H1 (cell line): ENCODE results near the gene NAGLU. TPM values are rescaled to one million over a fixed set of nuclear protein-coding genes. Genes with fewer than 3 reads are reported as not detected.

Experiments used
- CTCF ChIA-PET: fragments of 300-600 bp; sonication (Branson Sonifier 250); formaldehyde crosslinking; loops from one replicate; lab custom pipeline; 2021; ENCODE audit not compliant: partially characterized antibody; lab: Charles Lee
- POLR2A ChIA-PET: fragments of 300-600 bp; sonication (Branson Sonifier 250); formaldehyde crosslinking; loops from one replicate; lab custom pipeline; 2021; ENCODE audit warnings: inconsistent platforms; ENCODE audit not compliant: partially characterized antibody; lab: Charles Lee
- DNase-seq, 2 experiments: peaks; one replicate each; pipeline versions ENCODE4 v3.0.0 to v3.0.0-alpha.2; 2010 to 2022; ENCODE audit warnings: low spot score in 2 of 2, low read depth in 1 of 2, mixed read lengths in 1 of 2
- FAIRE-seq: peaks from 2 replicates; lab custom pipeline; 2011; peaks lifted over from hg19 to GRCh38; lab: Jason Lieb, UNC
- H2AFZ ChIP-seq: 2 replicates; pipeline ENCODE4 v1.8.1; 2012; ENCODE audit warnings: low read length, inconsistent platforms
- H2AK5ac ChIP-seq: 2 replicates; pipeline ENCODE4 v1.6.1; 2013; ENCODE audit warnings: low read depth, low read length
- H2BK120ac ChIP-seq: replicated peaks from 2 replicates; pipeline ENCODE3; 2013; ENCODE audit warnings: low read depth, low read length, inconsistent platforms
- H2BK12ac ChIP-seq: 2 replicates; pipeline ENCODE4 v1.6.1; 2013; ENCODE audit warnings: low read depth, low read length
- H2BK15ac ChIP-seq: 2 replicates; pipeline ENCODE4 v1.6.1; 2013; ENCODE audit warnings: low read length
- H2BK20ac ChIP-seq: 2 replicates; pipeline ENCODE4 v1.6.1; 2013; ENCODE audit warnings: low read length
- H2BK5ac ChIP-seq: 2 replicates; pipeline ENCODE4 v1.6.1; 2013; ENCODE audit warnings: low read depth, low read length
- H3K14ac ChIP-seq: 2 replicates; pipeline ENCODE4 v1.6.1; 2013; ENCODE audit warnings: inconsistent platforms; ENCODE audit not compliant: insufficient read length
- H3K18ac ChIP-seq: 2 replicates; pipeline ENCODE4 v1.6.1; 2013; ENCODE audit warnings: low read length; ENCODE audit errors: extremely low read depth
- H3K23ac ChIP-seq: 2 replicates; pipeline ENCODE4 v1.6.1; 2013; ENCODE audit warnings: inconsistent platforms; ENCODE audit not compliant: insufficient read length
- H3K23me2 ChIP-seq: 2 replicates; pipeline ENCODE4 v1.6.1; 2013; ENCODE audit warnings: low read depth, low read length
- H3K27ac ChIP-seq: 2 replicates; pipeline ENCODE4 v1.6.1; 2011; ENCODE audit warnings: low read depth, low read length, inconsistent platforms
- H3K27me3 ChIP-seq, 4 experiments: replicated peaks in 1 of 4; 1 replicate in 1 of 4; 2 replicates in 3 of 4; pipeline versions ENCODE4 v1.6.1 to v1.8.1; 2011 to 2013; ENCODE audit warnings: low read length in 3 of 4, mild to moderate bottlenecking in 3 of 4, inconsistent platforms in 2 of 4, mixed read lengths in 2 of 4, moderate library complexity in 1 of 4; ENCODE audit not compliant: control insufficient read depth in 3 of 4, insufficient read depth in 3 of 4; ENCODE audit errors: extremely low read depth in 1 of 4
- H3K36me3 ChIP-seq, 4 experiments: 2 replicates each; pipeline versions ENCODE4 v1.6.1 to v1.8.1; 2011 to 2013; ENCODE audit warnings: mild to moderate bottlenecking in 4 of 4, low read length in 3 of 4, moderate library complexity in 2 of 4, control low read depth in 1 of 4, inconsistent platforms in 1 of 4; ENCODE audit not compliant: insufficient read depth in 4 of 4, control insufficient read depth in 2 of 4
- H3K4ac ChIP-seq: replicated peaks from 2 replicates; pipeline ENCODE3; 2013; ENCODE audit warnings: low read length, low read depth, mixed read lengths, inconsistent platforms; ENCODE audit not compliant: insufficient read length
- H3K4me1 ChIP-seq, 4 experiments: replicated peaks in 1 of 4; 1 replicate in 1 of 4; 2 replicates in 3 of 4; pipeline versions ENCODE4 v1.6.1 to v1.8.1; 2011 to 2013; ENCODE audit warnings: low read length in 3 of 4, inconsistent platforms in 2 of 4, mixed read lengths in 1 of 4; ENCODE audit not compliant: insufficient read depth in 4 of 4, control insufficient read depth in 3 of 4
- H3K4me2 ChIP-seq, 2 experiments: 2 replicates each; pipeline versions ENCODE4 v1.6.1 to v1.8.1; 2011 to 2013; ENCODE audit warnings: low read depth in 2 of 2, low read length in 2 of 2, control low read depth in 1 of 2, inconsistent platforms in 1 of 2, mild to moderate bottlenecking in 1 of 2; ENCODE audit not compliant: insufficient read depth in 1 of 2
- H3K4me3 ChIP-seq, 4 experiments: fragments of 200-600, 300-600 bp in 1 of 4; sonication (generic), shearing (Covaris generic), sonication (Bioruptor Twin) in 1 of 4; 2 replicates each; pipeline versions ENCODE4 v1.5.1 to v1.8.1; 2011 to 2016; ENCODE audit warnings: low read length in 4 of 4, low read depth in 3 of 4, control low read depth in 2 of 4, inconsistent platforms in 2 of 4, mild to moderate bottlenecking in 2 of 4, mixed read lengths in 1 of 4, moderate library complexity in 1 of 4; ENCODE audit not compliant: insufficient read depth in 2 of 4; ENCODE audit errors: extremely low read depth in 1 of 4
- H3K56ac ChIP-seq: replicated peaks from 2 replicates; pipeline ENCODE3; 2013; ENCODE audit warnings: low read depth, mild to moderate bottlenecking, mixed read lengths, low read length, inconsistent platforms; ENCODE audit not compliant: insufficient read length
- H3K79me1 ChIP-seq: 2 replicates; pipeline ENCODE4 v1.6.1; 2013; ENCODE audit warnings: low read depth, low read length, control low read depth
- H3K79me2 ChIP-seq, 2 experiments: 2 replicates each; pipeline versions ENCODE4 v1.6.1 to v1.8.1; 2012 to 2013; ENCODE audit warnings: low read length in 2 of 2, mild to moderate bottlenecking in 2 of 2, inconsistent platforms in 1 of 2; ENCODE audit not compliant: insufficient read depth in 2 of 2, control insufficient read depth in 1 of 2
- H3K9ac ChIP-seq, 4 experiments: replicated peaks in 1 of 4; 1 replicate in 1 of 4; 2 replicates in 3 of 4; pipeline versions ENCODE4 v1.6.1 to v1.8.1; 2011 to 2013; ENCODE audit warnings: low read depth in 3 of 4, low read length in 3 of 4, control low read depth in 2 of 4, mild to moderate bottlenecking in 2 of 4, moderate library complexity in 2 of 4, inconsistent platforms in 1 of 4; ENCODE audit errors: extremely low read depth in 1 of 4
- H3K9me3 ChIP-seq, 2 experiments: 2 replicates each; pipeline versions ENCODE4 v1.6.1 to v1.8.1; 2012 to 2013; ENCODE audit warnings: mild to moderate bottlenecking in 2 of 2, moderate library complexity in 2 of 2, control low read depth in 1 of 2, inconsistent platforms in 1 of 2, low read depth in 1 of 2, low read length in 1 of 2, mixed read lengths in 1 of 2; ENCODE audit not compliant: insufficient read depth in 2 of 2
- H4K20me1 ChIP-seq, 2 experiments: replicated peaks in 1 of 2; 2 replicates each; pipeline versions ENCODE3 to v1.8.1; 2011 to 2013; ENCODE audit warnings: inconsistent platforms in 2 of 2, low read length in 2 of 2, mild to moderate bottlenecking in 1 of 2; ENCODE audit not compliant: insufficient read depth in 2 of 2, control insufficient read depth in 1 of 2
- H4K5ac ChIP-seq: 2 replicates; pipeline ENCODE4 v1.6.1; 2013; ENCODE audit warnings: low read length, low read depth, mixed read lengths, inconsistent platforms; ENCODE audit not compliant: insufficient read length
- H4K8ac ChIP-seq: 2 replicates; pipeline ENCODE4 v1.8.0; 2013; ENCODE audit warnings: mild to moderate bottlenecking, moderate library complexity, low read length, inconsistent platforms; ENCODE audit not compliant: insufficient read depth; ENCODE audit errors: extremely low read depth
- H4K91ac ChIP-seq: replicated peaks from 2 replicates; pipeline ENCODE3; 2013; ENCODE audit warnings: low read length, mixed read lengths, inconsistent platforms; ENCODE audit not compliant: insufficient read length
- CEBPB ChIP-seq: IDR thresholded peaks from 2 replicates; pipeline ENCODE4 v1.6.1; 2012; ENCODE audit warnings: low read depth, low read length
- CHD2 ChIP-seq: IDR thresholded peaks from 2 replicates; pipeline ENCODE4 v1.6.1; 2012; ENCODE audit warnings: low read length, improper control_type of control experiment
- CREB1 ChIP-seq: IDR thresholded peaks from 2 replicates; pipeline ENCODE4 v1.6.1; 2012; ENCODE audit warnings: inconsistent platforms
- HDAC6 ChIP-seq: IDR thresholded peaks from one replicate; pipeline ENCODE4 v1.7.1; 2012; ENCODE audit warnings: low read depth, mild to moderate bottlenecking, inconsistent platforms, low read length, moderate library complexity
- KDM4A ChIP-seq: IDR thresholded peaks from one replicate; pipeline ENCODE4 v1.7.1; 2012; ENCODE audit warnings: low read depth, mild to moderate bottlenecking, moderate library complexity, low read length, inconsistent platforms; ENCODE audit not compliant: severe bottlenecking
- KDM5A ChIP-seq: fragments of 200-600 bp; IDR thresholded peaks from 2 replicates; pipeline ENCODE4 v1.7.1; 2012; ENCODE audit warnings: mild to moderate bottlenecking, low read length, inconsistent platforms, mixed read lengths
- NANOG ChIP-seq: IDR thresholded peaks from 2 replicates; pipeline ENCODE4 v1.6.1; 2011; ENCODE audit warnings: low read length, low read depth, mild to moderate bottlenecking, inconsistent platforms; ENCODE audit not compliant: insufficient read depth, poor library complexity, severe bottlenecking
- POLR2AphosphoS5 ChIP-seq: IDR thresholded peaks from 2 replicates; pipeline ENCODE4 v1.6.1; 2011; ENCODE audit warnings: low read depth, low read length
- SP2 ChIP-seq: IDR thresholded peaks from 2 replicates; pipeline ENCODE4 v1.6.1; 2012; ENCODE audit warnings: mild to moderate bottlenecking, low read length, inconsistent platforms
- SP4 ChIP-seq: IDR thresholded peaks from 2 replicates; pipeline ENCODE4 v1.6.1; 2012; ENCODE audit warnings: low read length, inconsistent platforms
- SRF ChIP-seq: IDR thresholded peaks from 2 replicates; pipeline ENCODE4 v1.6.1; 2011; ENCODE audit warnings: mild to moderate bottlenecking, low read depth, low read length, moderate library complexity
- WGBS, 2 experiments: shearing (Covaris generic) in 1 of 2; methylation state at CpG; one replicate each; pipeline versions ENCODE4 v1.1.6 to v1.1.7; 2013 to 2015; ENCODE audit warnings: low lambda C conversion rate in 2 of 2, mixed read lengths in 2 of 2, inconsistent platforms in 1 of 2, low coverage in 1 of 2, missing lambda C conversion rate in 1 of 2; ENCODE audit not compliant: insufficient replicate concordance in 2 of 2, insufficient coverage in 1 of 2, insufficient read length in 1 of 2; ENCODE audit errors: extremely low coverage in 1 of 2, missing lambda C conversion rate in 1 of 2; 5-methylcytosine and 5-hydroxymethylcytosine counted together
- polyA plus RNA-seq, 7 experiments: library from polyadenylated mRNA; depleted of rRNA in 3 of 7; stranded (reverse) in 5 of 7; unstranded in 2 of 7; fragments of >200 nt in 5 of 7; fragments of 200-250 nt in 2 of 7; gene quantifications; 1 replicate in 5 of 7; 2 replicates in 1 of 7; 4 replicates in 1 of 7; pipeline versions ENCODE4 v1.2.1 to v1.2.3, GENCODE V29; 2011 to 2013; ENCODE audit warnings: missing spikeins in 2 of 7, mixed read lengths in 2 of 7
- total RNA-seq: library from RNA; stranded (reverse); fragmentation: NEBNext Ultra II Directional; extraction: Animal tissue kit (Norgen Biotek cat#: 25700); gene quantifications from 2 replicates; pipeline ENCODE4 v1.2.1, GENCODE V29; 2021

The NAGLU gene
- total and polyA plus RNA-seq, 2 of the 8 experiments (the other 6 are each of a cell fraction or from before 2014, with no cell fraction given), result 21.3 to 21.6 TPM

- no peak overlapping the region for H3K4ac ChIP-seq
- no peak overlapping the region for H2AK5ac ChIP-seq
- 0 out of 2 replicates have a peak overlapping the region, but pooled peaks have one; percentile 5 for H2BK15ac ChIP-seq
- H4K20me1 ChIP-seq, result peaks cover 0 to 1% of the 10 kb centered on the region in 2 experiments
- H3K4me2 ChIP-seq, result no peak overlapping the region
- no peak for FAIRE-seq
- TF ChIP-seq CREB1, result no peak
- no peak for TF ChIP-seq NANOG
- TF ChIP-seq KDM5A, result no peak
- no peak for TF ChIP-seq SP4
- TF ChIP-seq SP2, result no peak
- no peak for TF ChIP-seq CEBPB
- TF ChIP-seq HDAC6, result no peak
- TF ChIP-seq POLR2AphosphoS5, result no peak
- no peak for TF ChIP-seq CHD2
- no peak for TF ChIP-seq SRF
- no peak for TF ChIP-seq KDM4A
- no peak overlapping the region for H3K14ac ChIP-seq
- no peak overlapping the region for H3K4me3 ChIP-seq
- no peaks in the 10 kb centered on the region; a peak in 1 of 7 replicates for H3K27me3 ChIP-seq
- no peak overlapping the region for H4K91ac ChIP-seq
- H3K4me1 ChIP-seq, result peaks cover 0 to 14% (median 7%) of the 10 kb centered on the region in 4 experiments; a peak in 6 of 7 replicates
- peaks cover 7% of the 10 kb centered on the region for H3K23me2 ChIP-seq
- H3K27ac ChIP-seq, result no peak overlapping the region
- ChIA-PET CTCF (interaction anchor here (1.2 kb wide), 1 partner anchor 15 kb away, joined by 3 read pairs; no protein-coding TSS in a partner anchor), POLR2A (no interaction called here)
- no peak overlapping the region for H3K23ac ChIP-seq
- DNase-seq, result no peak
- H4K5ac ChIP-seq, result no peak overlapping the region
- no peak overlapping the region for H3K56ac ChIP-seq
- H4K8ac ChIP-seq, result no peak overlapping the region
- no peak overlapping the region for H2AFZ ChIP-seq
- no peak overlapping the region for H3K18ac ChIP-seq
- no peak overlapping the region for H2BK5ac ChIP-seq
- no peak overlapping the region for H3K9ac ChIP-seq
- peaks cover 9 to 17% of the 10 kb centered on the region in 2 experiments; a peak in 3 of 4 replicates for H3K79me2 ChIP-seq
- H3K79me1 ChIP-seq, result peaks cover 14% of the 10 kb centered on the region
- peaks cover 3 to 8% (median 7%) of the 10 kb centered on the region in 4 experiments; a peak in 6 of 8 replicates for H3K36me3 ChIP-seq
- H2BK20ac ChIP-seq, result no peak overlapping the region
- H2BK120ac ChIP-seq, result no peak overlapping the region
- WGBS, 2 experiments, result 88% methylated on average over 3 of the region's 3 CpGs; no CpG with 5 or more reads in 1 of the 2 experiments
- no peaks in the 10 kb centered on the region for H3K9me3 ChIP-seq
- no peak overlapping the region for H2BK12ac ChIP-seq
Measured at GRCh38 chr17:42560246-42560645, 24.2 kb downstream of the NAGLU start.
